Sigmoid colon (tissue), 7 donors: ENCODE data around the gene NMBR. TPM values are rescaled to one million over a fixed set of nuclear protein-coding genes. Genes with fewer than 3 reads are reported as not detected.
"Not testable (repeated sequence)": the region's sequence is repeated elsewhere in the genome, so short reads cannot be mapped to it uniquely, and the experiment has no call there.

Source experiments
- DNase-seq: peaks from one replicate; pipeline ENCODE4 v3.0.0-alpha.2; 2019
- H3K27ac ChIP-seq, 4 donors: fragments of 200-600 bp; sonication (generic); one replicate each; pipeline ENCODE4 v1.5.1; 2016 to 2019; ENCODE audit warnings: mild to moderate bottlenecking in 1 of 4
- H3K27me3 ChIP-seq, 3 donors: fragments of 200-600 bp; sonication (generic); one replicate each; pipeline ENCODE4 v1.5.1; 2019; ENCODE audit warnings: mild to moderate bottlenecking in 1 of 3
- H3K36me3 ChIP-seq, 4 donors: fragments of 200-600 bp; sonication (generic); one replicate each; pipeline ENCODE4 v1.5.1; 2016 to 2019
- H3K4me1 ChIP-seq, 4 donors: fragments of 200-600 bp; sonication (generic); one replicate each; pipeline ENCODE4 v1.5.1; 2017 to 2019
- H3K4me3 ChIP-seq, 4 donors: fragments of 200-600 bp; sonication (generic); one replicate each; pipeline ENCODE4 v1.5.1; 2017 to 2019; ENCODE audit warnings: mild to moderate bottlenecking in 2 of 4, moderate library complexity in 1 of 4
- H3K9me3 ChIP-seq, 4 donors: fragments of 200-600 bp in 3 of 4; sonication (generic) in 3 of 4; one replicate each; pipeline versions ENCODE4 v1.5.1 to v1.6.1; 2013 to 2019
- EP300 ChIP-seq, 4 donors: sonication (generic); formaldehyde crosslinking; IDR thresholded peaks; one replicate each; pipeline ENCODE4 v1.6.1; 2017; ENCODE audit warnings: antibody characterized with exemption in 4 of 4
- POLR2A ChIP-seq, 2 donors: fragments of 450-650 bp; IDR thresholded peaks; one replicate each; pipeline ENCODE4 v1.6.1; 2016; ENCODE audit warnings: antibody characterized with exemption in 2 of 2, mild to moderate bottlenecking in 2 of 2, moderate library complexity in 2 of 2
- POLR2AphosphoS5 ChIP-seq, 4 donors: sonication (generic); formaldehyde crosslinking; IDR thresholded peaks; one replicate each; pipeline ENCODE4 v1.6.1; 2017; ENCODE audit warnings: antibody characterized with exemption in 4 of 4
- WGBS, 2 donors: extraction: QIAGEN DNeasy Blood & Tissue Kit; methylation state at CpG; one replicate each; pipeline ENCODE4 v1.1.7; 2013; 5-methylcytosine and 5-hydroxymethylcytosine counted together
- intact Hi-C: fragments of 100-400 bp; cut with DNase I; formaldehyde crosslinking; loops from one replicate; pipeline ENCODE4 v1.15.1; 2023
- polyA plus RNA-seq, 3 donors: library from polyadenylated mRNA; stranded (reverse); fragments of 200-250 nt; gene quantifications; one replicate each; pipeline ENCODE4 v1.2.3, GENCODE V29; 2013
- total RNA-seq, 4 donors: library from RNA; depleted of rRNA; stranded (reverse); fragments of >200 nt; gene quantifications; one replicate each; pipeline ENCODE4 v1.1.0, GENCODE V29; 2016
- TF ChIP-seq, protein P1 (sequence below), 4 experiments: fragments of 450-650 bp in 3 of 4; fragments of 200-600 bp in 1 of 4; IDR thresholded peaks; one replicate each; pipeline ENCODE4 v1.5.1; 2016 to 2019; ENCODE audit warnings: antibody characterized with exemption in 4 of 4, mild to moderate bottlenecking in 3 of 4, moderate library complexity in 2 of 4
- donor health status: healthy with polysubstance abuse.
- donor health status: Bipolar disorder and iron deficiency.
- donor health status: healthy.

The NMBR gene
- total and polyA plus RNA-seq, 7 donors = not detected

DNA sequence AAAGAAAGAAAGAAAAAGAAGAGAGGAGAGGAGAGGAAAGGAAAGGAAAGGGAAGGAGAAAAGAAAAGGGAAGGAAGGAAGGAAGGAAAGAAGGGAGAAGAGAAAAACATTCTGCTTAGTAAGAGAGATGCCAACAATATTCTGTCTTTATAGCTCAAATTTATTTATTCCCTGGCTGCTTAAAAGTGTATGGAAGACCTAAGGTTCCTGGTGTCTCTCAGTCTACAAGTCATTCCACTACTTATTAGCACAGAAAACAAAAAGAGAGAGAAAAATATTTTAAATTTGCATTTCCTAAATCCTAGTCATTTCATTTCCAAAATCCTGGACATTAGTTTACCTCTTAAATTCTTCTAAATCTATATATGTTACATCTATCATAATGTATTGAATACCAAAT, 67.8 kb downstream of the NMBR start:
- intact Hi-C loops = no loop called here
- no peaks in the 10 kb centered on the region for H3K4me1 ChIP-seq
- H3K9me3 ChIP-seq = no peaks in the 10 kb centered on the region
- no peaks in the 10 kb centered on the region for H3K36me3 ChIP-seq
- TF ChIP-seq, protein P1, sequence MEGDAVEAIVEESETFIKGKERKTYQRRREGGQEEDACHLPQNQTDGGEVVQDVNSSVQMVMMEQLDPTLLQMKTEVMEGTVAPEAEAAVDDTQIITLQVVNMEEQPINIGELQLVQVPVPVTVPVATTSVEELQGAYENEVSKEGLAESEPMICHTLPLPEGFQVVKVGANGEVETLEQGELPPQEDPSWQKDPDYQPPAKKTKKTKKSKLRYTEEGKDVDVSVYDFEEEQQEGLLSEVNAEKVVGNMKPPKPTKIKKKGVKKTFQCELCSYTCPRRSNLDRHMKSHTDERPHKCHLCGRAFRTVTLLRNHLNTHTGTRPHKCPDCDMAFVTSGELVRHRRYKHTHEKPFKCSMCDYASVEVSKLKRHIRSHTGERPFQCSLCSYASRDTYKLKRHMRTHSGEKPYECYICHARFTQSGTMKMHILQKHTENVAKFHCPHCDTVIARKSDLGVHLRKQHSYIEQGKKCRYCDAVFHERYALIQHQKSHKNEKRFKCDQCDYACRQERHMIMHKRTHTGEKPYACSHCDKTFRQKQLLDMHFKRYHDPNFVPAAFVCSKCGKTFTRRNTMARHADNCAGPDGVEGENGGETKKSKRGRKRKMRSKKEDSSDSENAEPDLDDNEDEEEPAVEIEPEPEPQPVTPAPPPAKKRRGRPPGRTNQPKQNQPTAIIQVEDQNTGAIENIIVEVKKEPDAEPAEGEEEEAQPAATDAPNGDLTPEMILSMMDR (IDR thresholded peaks at IDR 0.05) = no peak
- no peak for TF ChIP-seq EP300 (IDR thresholded peaks at IDR 0.05)
- H3K4me3 ChIP-seq = no peak overlapping the region
- H3K27me3 ChIP-seq = no peaks in the 10 kb centered on the region
- no peak overlapping the region for H3K27ac ChIP-seq
- DNase-seq = no peak

DNA sequence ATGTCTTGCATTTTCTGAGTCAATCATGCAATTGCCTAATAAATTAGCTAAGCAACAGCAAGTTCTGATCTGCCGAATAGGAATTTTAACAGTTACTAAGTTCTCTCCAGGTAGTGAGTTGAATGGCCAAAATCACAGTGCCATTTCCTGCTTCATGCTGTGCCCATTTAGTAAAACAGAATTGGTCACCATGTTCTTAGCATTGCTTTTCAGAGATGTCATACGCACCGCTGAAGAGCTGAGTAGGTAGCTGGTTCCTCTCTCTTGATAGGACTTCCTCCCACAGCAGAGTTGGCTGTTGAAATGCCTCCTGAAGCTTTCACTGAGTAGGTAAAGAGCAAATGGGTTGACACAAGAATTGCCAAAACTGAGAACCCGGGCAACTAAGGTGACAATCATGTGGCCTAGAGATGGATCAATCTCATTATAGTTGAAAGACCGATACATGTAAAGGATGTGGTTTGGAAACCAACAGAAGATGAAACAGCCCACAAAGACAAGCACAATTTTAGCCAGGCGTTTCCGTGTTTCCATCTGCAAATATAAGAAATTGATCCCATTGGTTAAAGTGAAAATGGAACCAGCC, 71.3 kb downstream of the NMBR start:
- no peak overlapping the region for H3K27ac ChIP-seq
- TF ChIP-seq, protein P1 (IDR thresholded peaks at IDR 0.05) = no peak
- TF ChIP-seq POLR2A (IDR thresholded peaks at IDR 0.05) (no peak), EP300 (IDR thresholded peaks at IDR 0.05) (no peak), POLR2AphosphoS5 (IDR thresholded peaks at IDR 0.05) (no peak)
- 87 to 89% methylated on average over 7 of the region's 7 CpGs for WGBS, 2 donors

DNA sequence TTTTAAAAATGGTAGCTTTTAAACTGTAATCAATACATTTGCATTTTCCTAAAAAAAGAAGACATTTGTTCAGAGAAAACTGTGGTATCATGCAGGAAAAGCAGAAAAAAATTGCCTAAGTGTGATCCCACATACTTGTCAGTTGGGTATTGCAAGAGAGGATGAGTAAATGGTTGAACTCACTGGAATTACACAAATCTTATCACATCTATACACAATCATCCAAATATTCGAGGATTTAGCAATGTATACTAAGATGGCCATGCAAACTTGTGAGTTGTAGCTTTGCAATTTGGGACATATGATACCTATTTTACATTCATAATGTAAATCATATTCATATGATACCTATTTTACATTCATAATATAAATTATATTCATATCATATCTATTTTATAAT, 72.4 kb downstream of the NMBR start:
- WGBS, 2 donors = 69 to 84% methylated on average over 1 of the region's 1 CpG
- no peaks in the 10 kb centered on the region for H3K36me3 ChIP-seq
- no peaks in the 10 kb centered on the region for H3K27me3 ChIP-seq
- H3K9me3 ChIP-seq = no peaks in the 10 kb centered on the region
- DNase-seq = no peak
- intact Hi-C loops = no loop called here
- no peak overlapping the region for H3K27ac ChIP-seq
- TF ChIP-seq, protein P1 (IDR thresholded peaks at IDR 0.05) = no peak
- no peak for TF ChIP-seq EP300 (IDR thresholded peaks at IDR 0.05)
- TF ChIP-seq POLR2AphosphoS5 (IDR thresholded peaks at IDR 0.05) = no peak
- no peak for TF ChIP-seq POLR2A (IDR thresholded peaks at IDR 0.05)
- no peak overlapping the region for H3K4me3 ChIP-seq
- no peaks in the 10 kb centered on the region for H3K4me1 ChIP-seq

More for the DNA sequence above, 71.3 kb downstream of the NMBR start:
- Histone ChIP-seq H3K27me3 (no peaks in the 10 kb centered on the region), H3K9me3 (no peaks in the 10 kb centered on the region), H3K4me3 (no peak overlapping the region), H3K4me1 (no peaks in the 10 kb centered on the region), H3K36me3 (no peaks in the 10 kb centered on the region)
- no peak for DNase-seq
- intact Hi-C loops = no loop called here

DNA sequence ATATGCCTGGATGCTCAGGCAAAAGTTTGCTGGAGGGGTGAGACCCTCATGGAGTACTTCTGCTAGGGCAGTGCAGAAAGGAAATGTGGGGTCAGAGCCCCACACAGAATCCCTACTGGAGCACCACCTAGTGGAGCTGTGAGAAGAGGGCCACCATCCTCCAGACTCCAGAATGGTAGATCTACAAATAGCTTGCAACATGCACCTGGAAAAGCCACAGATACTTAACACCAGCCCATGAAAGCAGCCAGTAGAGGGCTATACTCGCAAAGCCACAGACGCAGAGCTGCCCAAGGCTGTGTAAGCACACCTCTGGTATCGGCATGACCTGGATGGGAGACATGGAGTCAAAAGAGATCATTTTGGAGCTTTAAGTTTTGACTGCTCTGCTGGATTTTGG, 74.9 kb downstream of the NMBR start:
- Histone ChIP-seq H3K4me3 (no peak overlapping the region), H3K36me3 (no peaks in the 10 kb centered on the region), H3K9me3 (no peaks in the 10 kb centered on the region), H3K27me3 (no peaks in the 10 kb centered on the region), H3K27ac (no peak overlapping the region), H3K4me1 (no peaks in the 10 kb centered on the region)
- TF ChIP-seq EP300 (IDR thresholded peaks at IDR 0.05) (no peak), POLR2AphosphoS5 (IDR thresholded peaks at IDR 0.05) (no peak), POLR2A (IDR thresholded peaks at IDR 0.05) (no peak)
- TF ChIP-seq, protein P1 (IDR thresholded peaks at IDR 0.05) = no peak
- WGBS, 2 donors = 80 to 83% methylated on average over 3 of the region's 3 CpGs
- no peak for DNase-seq
- intact Hi-C loops = no loop called here

DNA sequence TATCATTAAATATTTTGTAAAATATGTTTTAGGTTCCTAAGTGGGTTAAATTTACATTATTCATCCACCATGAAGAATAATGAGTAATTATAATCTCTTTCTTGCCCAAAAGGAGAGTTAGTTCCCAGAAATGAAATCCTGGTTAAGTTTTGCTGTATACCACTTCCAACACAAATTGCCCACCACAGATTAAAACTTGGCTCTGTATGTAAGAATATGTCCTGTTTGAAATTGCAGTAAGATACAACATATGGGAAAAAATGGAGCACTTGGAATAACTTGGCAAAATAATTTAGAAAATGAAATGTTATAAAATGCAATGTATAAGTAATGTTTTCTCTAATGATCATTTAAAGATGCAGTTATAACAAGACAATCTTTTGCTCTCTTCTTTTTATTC, 78.5 kb downstream of the NMBR start:
- no peak overlapping the region for H3K27ac ChIP-seq
- TF ChIP-seq EP300 (IDR thresholded peaks at IDR 0.05) = no peak
- TF ChIP-seq POLR2A (IDR thresholded peaks at IDR 0.05) = no peak
- TF ChIP-seq, protein P1 (IDR thresholded peaks at IDR 0.05) = no peak
- TF ChIP-seq POLR2AphosphoS5 (IDR thresholded peaks at IDR 0.05) = no peak
- H3K9me3 ChIP-seq = no peaks in the 10 kb centered on the region
- H3K27me3 ChIP-seq = no peaks in the 10 kb centered on the region
- H3K4me3 ChIP-seq = no peak overlapping the region
- intact Hi-C loops = no loop called here
- DNase-seq = no peak
- H3K36me3 ChIP-seq = no peaks in the 10 kb centered on the region
- H3K4me1 ChIP-seq = no peaks in the 10 kb centered on the region

DNA sequence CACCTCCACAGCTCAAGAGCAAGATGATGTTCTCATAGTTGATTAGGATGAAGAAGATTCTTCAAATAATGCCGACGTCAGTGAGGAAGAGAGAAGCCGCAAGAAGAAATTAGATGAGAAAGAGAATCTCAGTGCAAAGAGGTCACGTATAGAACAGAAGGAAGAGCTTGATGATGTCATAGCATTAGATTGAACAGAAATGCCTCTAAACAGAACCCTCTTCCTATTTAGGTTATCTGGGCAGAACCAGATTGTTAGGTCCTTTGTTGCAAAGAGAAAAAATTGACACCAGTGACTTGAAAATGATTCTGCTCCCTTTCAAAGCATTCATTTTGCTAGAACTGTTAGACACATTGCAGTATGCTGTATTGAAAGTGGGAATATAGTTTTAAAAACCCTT, 84.1 kb downstream of the NMBR start:
- DNase-seq, H3K4me1 ChIP-seq, H3K9me3 ChIP-seq, H3K4me3 ChIP-seq, H3K27ac ChIP-seq, H3K27me3 ChIP-seq, H3K36me3 ChIP-seq, intact Hi-C loops: not testable (repeated sequence)
- WGBS, 2 donors = 87% methylated on average over 4 of the region's 4 CpGs
